T-helper 2 cell treated with Interferon-gamma antibody and Interleukin-4, amounts not matched to agents 100 ng/mL and 5 ng/mL, for 36 hours (primary cell): ENCODE measurements around the gene CD99L2. TPM values are rescaled to one million over a fixed set of nuclear protein-coding genes. Genes with fewer than 3 reads are reported as not detected.

Experiments used
- intact Hi-C: fragments of 100-400 bp; cut with micrococcal nuclease; formaldehyde crosslinking; loops from one replicate; pipeline ENCODE4 v1.15.1; 2023
- total RNA-seq: library from RNA; stranded (reverse); gene quantifications from 2 replicates; pipeline ENCODE4 v1.2.3, GENCODE V29; 2022

CD99L2 gene
- total RNA-seq, 1 donor from 2014 or later = 13.0 TPM

GRCh38 chrX:150806827-150807226 is 91.6 kb downstream of the CD99L2 start:
- intact Hi-C loops = no loop called here

- intact Hi-C loops = no loop called here
These were observed 92.7 kb downstream of the CD99L2 start for GRCh38 chrX:150805736-150806135.

- intact Hi-C loops = no loop called here
These were observed 105.4 kb downstream of the CD99L2 start for GRCh38 chrX:150792949-150793527.

- intact Hi-C loops = no loop called here
These were observed 108.4 kb downstream of the CD99L2 start for GRCh38 chrX:150790021-150790420.

- intact Hi-C loops = no loop called here
These were observed 116.8 kb downstream of the CD99L2 start for GRCh38 chrX:150781677-150782076.

- intact Hi-C loops = no loop called here
These were observed 119.1 kb downstream of the CD99L2 start for GRCh38 chrX:150779385-150779784.

- intact Hi-C loops = no loop called here
These were observed 121.0 kb downstream of the CD99L2 start for GRCh38 chrX:150777328-150777992.

GRCh38 chrX:150775569-150776350 is 122.7 kb downstream of the CD99L2 start:
- intact Hi-C loops = no loop called here

GRCh38 chrX:150774798-150775568 is 123.5 kb downstream of the CD99L2 start:
- intact Hi-C loops = loop anchor here (5.0 kb wide), 2 partner anchors 207 to 907 kb away; partner anchors contain the start of gene HMGB3

- intact Hi-C loops = loop anchor here (5.0 kb wide), 2 partner anchors 209 to 909 kb away; partner anchors contain the start of gene HMGB3
These were observed 124.8 kb downstream of the CD99L2 start for GRCh38 chrX:150773634-150774033.

- intact Hi-C loops = loop anchor here (5.0 kb wide), 2 partner anchors 209 to 909 kb away; partner anchors contain the start of gene HMGB3
These were observed 125.4 kb downstream of the CD99L2 start for GRCh38 chrX:150773117-150773516.

GRCh38 chrX:150772150-150772970 is 126.1 kb downstream of the CD99L2 start:
- intact Hi-C loops = loop anchor here (1.0 to 5.0 kb wide), 4 partner anchors 127 to 910 kb away; partner anchors contain the start of gene HMGB3

- intact Hi-C loops = loop anchor here (5.0 kb wide), 2 partner anchors 211 to 911 kb away; partner anchors contain the start of gene HMGB3
These were observed 127.4 kb downstream of the CD99L2 start for GRCh38 chrX:150771116-150771515.

GRCh38 chrX:150770623-150771022 is 127.8 kb downstream of the CD99L2 start:
- intact Hi-C loops = loop anchor here (5.0 kb wide), 2 partner anchors 212 to 912 kb away; partner anchors contain the start of gene HMGB3

GRCh38 chrX:150769408-150769807 is 129.1 kb downstream of the CD99L2 start:
- intact Hi-C loops = no loop called here

- intact Hi-C loops = no loop called here
These were observed 129.8 kb downstream of the CD99L2 start for GRCh38 chrX:150768580-150769190.

- intact Hi-C loops = no loop called here
These were observed 130.4 kb downstream of the CD99L2 start for GRCh38 chrX:150768132-150768485.

GRCh38 chrX:150767475-150768131 is 130.9 kb downstream of the CD99L2 start:
- intact Hi-C loops = no loop called here

GRCh38 chrX:150767045-150767395 is 131.4 kb downstream of the CD99L2 start:
- intact Hi-C loops = no loop called here
